AG10803 (cell line): ENCODE data around the gene SPIN1.

Experiments used
- DNase-seq: peaks from one replicate; pipeline ENCODE4 v3.0.0; 2010; ENCODE audit warnings: low read depth
- H3K4me3 ChIP-seq: 2 replicates; pipeline ENCODE4 v1.5.1; 2011; ENCODE audit warnings: mild to moderate bottlenecking, low read length, control low read depth
- CTCF ChIP-seq: conservative IDR thresholded peaks from 2 replicates; pipeline ENCODE4 v1.5.1; 2011; ENCODE audit warnings: mild to moderate bottlenecking, low read length, control low read depth, inconsistent platforms

Gene SPIN1

GRCh38 chr9:88388886-88389605 lies 802 bp downstream of the SPIN1 start:
- peak overlapping the region; percentile 82 for H3K4me3 ChIP-seq
- DNase-seq, result peak; percentile 83
- no peak for TF ChIP-seq CTCF

- peak; percentile 75 for DNase-seq
- peak overlapping the region; percentile 82 for H3K4me3 ChIP-seq
- no peak for TF ChIP-seq CTCF
Measured at GRCh38 chr9:88390371-88390990, 2.2 kb downstream of the SPIN1 start.

- no peak overlapping the region for H3K4me3 ChIP-seq
- DNase-seq, result no peak
- no peak for TF ChIP-seq CTCF
Measured at GRCh38 chr9:88391236-88391635, 3.0 kb downstream of the SPIN1 start.

- TF ChIP-seq CTCF, result no peak
- no peak overlapping the region for H3K4me3 ChIP-seq
- no peak for DNase-seq
Measured at GRCh38 chr9:88391921-88392320, 3.7 kb downstream of the SPIN1 start.

GRCh38 chr9:88392549-88392948 lies 4.3 kb downstream of the SPIN1 start:
- TF ChIP-seq CTCF, result no peak
- H3K4me3 ChIP-seq, result no peak overlapping the region
- DNase-seq, result no peak

GRCh38 chr9:88396836-88397577 lies 8.8 kb downstream of the SPIN1 start:
- H3K4me3 ChIP-seq, result no peak overlapping the region
- DNase-seq, result peak; percentile 63
- TF ChIP-seq CTCF, result 0 out of 2 replicates have a peak, but pooled peaks have one; percentile 4
